Caco-2 (cell line): ENCODE results near the gene USP24. TPM values are rescaled to one million over a fixed set of nuclear protein-coding genes. Genes with fewer than 3 reads are reported as not detected.

Experiments
- BruUV-seq: library from RNA; stranded (reverse); fragments of 400-500 nt; replicated peaks from 2 replicates; lab custom pipeline; 2021; lab: Mats Ljungman, UMichigan
- CTCF ChIA-PET: fragments of 300-600 bp; sonication (Branson Sonifier 250); formaldehyde crosslinking; loops from one replicate; lab custom pipeline; 2022; ENCODE audit warnings: antibody characterized with exemption; lab: Charles Lee
- POLR2A ChIA-PET: fragments of 300-600 bp; sonication (Branson Sonifier 250); formaldehyde crosslinking; loops from one replicate; lab custom pipeline; 2022; ENCODE audit warnings: antibody characterized with exemption; lab: Charles Lee
- DNase-seq, 2 experiments: peaks; one replicate each; pipeline versions ENCODE4 v3.0.0 to v3.0.0-alpha.2; 2020 to 2022
- H3K27me3 ChIP-seq: replicated peaks from 2 replicates; pipeline ENCODE4 v1.6.0; 2011; ENCODE audit warnings: low read length; ENCODE audit not compliant: control insufficient read depth, insufficient read depth
- H3K36me3 ChIP-seq: 2 replicates; pipeline ENCODE4 v1.5.1; 2011; ENCODE audit warnings: low read length; ENCODE audit not compliant: control insufficient read depth, insufficient read depth
- H3K4me1 ChIP-seq: fragments of 250-450 bp; sonication (Bioruptor Pico); 2 replicates; pipeline ENCODE4 v1.5.1; 2020; ENCODE audit warnings: mild to moderate bottlenecking
- H3K4me3 ChIP-seq: 2 replicates; pipeline ENCODE4 v1.5.1; 2011; ENCODE audit warnings: low read depth, mild to moderate bottlenecking, control low read depth, low read length
- H3K9me3 ChIP-seq: fragments of 250-450 bp; sonication (Bioruptor Pico); 2 replicates; pipeline ENCODE4 v1.5.1; 2020; ENCODE audit warnings: mild to moderate bottlenecking, moderate library complexity
- H3K27ac Mint-ChIP-seq: one replicate; pipeline ENCODE4 v1.8.0; 2022; ENCODE audit warnings: mixed read lengths; ENCODE audit not compliant: unreplicated experiment
- H3K27me3 Mint-ChIP-seq: one replicate; pipeline ENCODE4 v1.8.0; 2022; ENCODE audit warnings: mixed read lengths; ENCODE audit not compliant: insufficient read depth, unreplicated experiment
- H3K36me3 Mint-ChIP-seq: one replicate; pipeline ENCODE4 v1.8.0; 2022; ENCODE audit warnings: mild to moderate bottlenecking, mixed read lengths; ENCODE audit not compliant: insufficient read depth, unreplicated experiment
- H3K4me1 Mint-ChIP-seq: one replicate; pipeline ENCODE4 v1.8.0; 2022; ENCODE audit warnings: low read depth, mixed read lengths; ENCODE audit not compliant: unreplicated experiment
- H3K4me3 Mint-ChIP-seq: one replicate; pipeline ENCODE4 v1.8.0; 2022; ENCODE audit warnings: mild to moderate bottlenecking, moderate library complexity, mixed read lengths; ENCODE audit not compliant: unreplicated experiment
- H3K9me3 Mint-ChIP-seq: one replicate; pipeline ENCODE4 v1.8.0; 2022; ENCODE audit warnings: mixed read lengths; ENCODE audit not compliant: unreplicated experiment
- CTCF ChIP-seq, 2 experiments: fragments of 200-600 bp in 1 of 2; IDR thresholded peaks; 1 replicate in 1 of 2; 2 replicates in 1 of 2; pipeline versions ENCODE4 v1.5.1 to v1.8.0; 2011 to 2022; ENCODE audit warnings: antibody characterized with exemption in 1 of 2, control low read depth in 1 of 2, inconsistent platforms in 1 of 2, low read depth in 1 of 2, low read length in 1 of 2, mild to moderate bottlenecking in 1 of 2, moderate library complexity in 1 of 2; ENCODE audit not compliant: insufficient read depth in 1 of 2, severe bottlenecking in 1 of 2, unreplicated experiment in 1 of 2
- intact Hi-C: fragments of 100-400 bp; cut with micrococcal nuclease; formaldehyde crosslinking; loops from one replicate; pipeline ENCODE4 v1.10.0; 2022; ENCODE audit not compliant: unreplicated experiment
- total RNA-seq: library from RNA; stranded (reverse); gene quantifications from 2 replicates; pipeline ENCODE4 v1.2.3, GENCODE V29; 2022

USP24 gene
- total RNA-seq, 1 experiment from 2014 or later, result 34.7 TPM

GRCh38 chr1:55246896-55247295, 31.7 kb upstream of the USP24 start:
- no peaks in the 10 kb centered on the region for H3K9me3 ChIP-seq
- H3K27ac Mint-ChIP-seq, result no peak overlapping the region
- H3K36me3 Mint-ChIP-seq, result no peaks in the 10 kb centered on the region
- peaks cover 13% of the 10 kb centered on the region; the same call in 1 of the 2 replicates for H3K4me1 ChIP-seq
- no peak overlapping the region for H3K4me3 ChIP-seq
- H3K36me3 ChIP-seq, result no peaks in the 10 kb centered on the region
- intact Hi-C loops, result no loop called here
- CTCF ChIA-PET, result no interaction called here
- BruUV-seq, result no TSS peak
- H3K27me3 ChIP-seq, result no peaks in the 10 kb centered on the region
- TF ChIP-seq CTCF (IDR thresholded peaks at IDR 0.05; ENCODE audit: insufficient read depth in 1 of 2, low read depth in 1 of 2, low read length in 1 of 2, severe bottlenecking in 1 of 2, unreplicated experiment in 1 of 2), result no peak
- no peak for DNase-seq
- no peaks in the 10 kb centered on the region for H3K27me3 Mint-ChIP-seq
- H3K4me3 Mint-ChIP-seq, result no peak overlapping the region
- H3K9me3 Mint-ChIP-seq, result no peaks in the 10 kb centered on the region
- POLR2A ChIA-PET, result no interaction called here
- H3K4me1 Mint-ChIP-seq, result peaks cover 7% of the 10 kb centered on the region

- H3K27ac Mint-ChIP-seq, result no peak overlapping the region
- H3K4me1 ChIP-seq, result peaks cover 13% of the 10 kb centered on the region; the same call in 1 of the 2 replicates
- POLR2A ChIA-PET, result no interaction called here
Measured at GRCh38 chr1:55246331-55246730, 31.2 kb upstream of the USP24 start.

GRCh38 chr1:55245781-55246180, 30.6 kb upstream of the USP24 start:
- peaks cover 13% of the 10 kb centered on the region; the same call in 1 of the 2 replicates for H3K4me1 ChIP-seq
- POLR2A ChIA-PET, result no interaction called here
- intact Hi-C loops, result no loop called here
- H3K36me3 ChIP-seq, result no peaks in the 10 kb centered on the region
- no peaks in the 10 kb centered on the region for H3K36me3 Mint-ChIP-seq
- no peak for TF ChIP-seq CTCF (IDR thresholded peaks at IDR 0.05; ENCODE audit: insufficient read depth in 1 of 2, low read depth in 1 of 2, low read length in 1 of 2, severe bottlenecking in 1 of 2, unreplicated experiment in 1 of 2)
- CTCF ChIA-PET, result interaction anchor here (0.6 to 0.7 kb wide), 2 partner anchors 118 to 1050 kb away, joined by 3 to 5 read pairs; no protein-coding TSS in a partner anchor
- no peak overlapping the region for H3K4me3 Mint-ChIP-seq
- H3K4me1 Mint-ChIP-seq, result peaks cover 7% of the 10 kb centered on the region
- no peak overlapping the region for H3K4me3 ChIP-seq
- BruUV-seq, result no TSS peak
- H3K9me3 Mint-ChIP-seq, result no peaks in the 10 kb centered on the region
- no peak for DNase-seq
- H3K27ac Mint-ChIP-seq, result no peak overlapping the region
- no peaks in the 10 kb centered on the region for H3K27me3 Mint-ChIP-seq
- no peaks in the 10 kb centered on the region for H3K9me3 ChIP-seq
- no peaks in the 10 kb centered on the region for H3K27me3 ChIP-seq

More at GRCh38 chr1:55246331-55246730, 31.2 kb upstream of the USP24 start:
- no peaks in the 10 kb centered on the region for H3K36me3 Mint-ChIP-seq
- H3K4me1 Mint-ChIP-seq, result peaks cover 7% of the 10 kb centered on the region
- Histone ChIP-seq H3K27me3 (no peaks in the 10 kb centered on the region), H3K9me3 (no peaks in the 10 kb centered on the region), H3K36me3 (no peaks in the 10 kb centered on the region), H3K4me3 (no peak overlapping the region)
- H3K4me3 Mint-ChIP-seq, result no peak overlapping the region
- H3K9me3 Mint-ChIP-seq, result no peaks in the 10 kb centered on the region
- BruUV-seq, result no TSS peak
- TF ChIP-seq CTCF (IDR thresholded peaks at IDR 0.05; ENCODE audit: insufficient read depth in 1 of 2, low read depth in 1 of 2, low read length in 1 of 2, severe bottlenecking in 1 of 2, unreplicated experiment in 1 of 2), result no peak
- CTCF ChIA-PET, result interaction anchor here (0.6 to 0.7 kb wide), 2 partner anchors 118 to 1050 kb away, joined by 3 to 5 read pairs; no protein-coding TSS in a partner anchor
- no peak for DNase-seq
- intact Hi-C loops, result no loop called here
- no peaks in the 10 kb centered on the region for H3K27me3 Mint-ChIP-seq
